Activated gamma-delta T cell treated with Interleukin-2 at 50 U/mL for 16 hours (primary cell): ENCODE results near the gene AKR1C2.
"Not testable (repeated sequence)": the region's sequence is repeated elsewhere in the genome, so short reads cannot be mapped to it uniquely, and the experiment has no call there.

ENCODE experiments used
- DNase-seq: peaks from one replicate; pipeline ENCODE4 v3.0.0-alpha.2; 2020

Gene AKR1C2

GRCh38 chr10:5003127-5004029, at the start of gene AKR1C2:
TSS of gene AKR1C2 (minus strand) at chr10:5003857. CDS start at chr10:5003835, 22 bp downstream.
- DNase-seq = not testable (repeated sequence)

GRCh38 chr10:5052951-5053500, 49.4 kb upstream of the AKR1C2 start:
- not testable (repeated sequence) for DNase-seq

- no peak for DNase-seq
These were observed 44.4 kb upstream of the AKR1C2 start for GRCh38 chr10:5047912-5048628.

GRCh38 chr10:5047055-5047454, 43.4 kb upstream of the AKR1C2 start:
- DNase-seq = not testable (repeated sequence)

- DNase-seq = no peak
These were observed 42.8 kb upstream of the AKR1C2 start for GRCh38 chr10:5046410-5046809.

GRCh38 chr10:5045095-5045494, 41.4 kb upstream of the AKR1C2 start:
- DNase-seq = no peak

- DNase-seq = no peak
These were observed 40.1 kb upstream of the AKR1C2 start for GRCh38 chr10:5043716-5044115.

GRCh38 chr10:5042922-5043321, 39.3 kb upstream of the AKR1C2 start:
- no peak for DNase-seq

GRCh38 chr10:5041471-5042023, 37.9 kb upstream of the AKR1C2 start:
- DNase-seq = no peak

GRCh38 chr10:5040781-5041470, 37.3 kb upstream of the AKR1C2 start:
- DNase-seq = no peak

- DNase-seq = no peak
These were observed 36.5 kb upstream of the AKR1C2 start for GRCh38 chr10:5040010-5040673.

- no peak for DNase-seq
These were observed 35.1 kb upstream of the AKR1C2 start for GRCh38 chr10:5038733-5039132.

GRCh38 chr10:5038101-5038500, 34.4 kb upstream of the AKR1C2 start:
- DNase-seq = no peak

GRCh38 chr10:5036511-5036910, 32.9 kb upstream of the AKR1C2 start:
- DNase-seq = no peak

- no peak for DNase-seq
These were observed 31.7 kb upstream of the AKR1C2 start for GRCh38 chr10:5035356-5035755.

GRCh38 chr10:5034588-5034987, 30.9 kb upstream of the AKR1C2 start:
- DNase-seq = no peak

- DNase-seq = no peak
These were observed 29.6 kb upstream of the AKR1C2 start for GRCh38 chr10:5033061-5033778.

- not testable (repeated sequence) for DNase-seq
These were observed 28.8 kb upstream of the AKR1C2 start for GRCh38 chr10:5032444-5032843.

GRCh38 chr10:5031588-5031987, 27.9 kb upstream of the AKR1C2 start:
- not testable (repeated sequence) for DNase-seq

GRCh38 chr10:5030989-5031388, 27.3 kb upstream of the AKR1C2 start:
- no peak for DNase-seq

GRCh38 chr10:5025461-5025881, 21.8 kb upstream of the AKR1C2 start:
- DNase-seq = not testable (repeated sequence)
